ENCODE results near the gene SLC35G2. TPM values are rescaled to one million over a fixed set of nuclear protein-coding genes. Genes with fewer than 3 reads are reported as not detected.
"Not testable (repeated sequence)": the region's sequence is repeated elsewhere in the genome, so short reads cannot be mapped to it uniquely, and the experiment has no call there.

The SLC35G2 gene
- total RNA-seq, 1 donor from 2014 or later, result 15.6 TPM

- DNase-seq (ENCODE audit: low read depth, low spot score), result no peak
Measured at GRCh38 chr3:136885357-136886213, 66.7 kb downstream of the SLC35G2 start.

GRCh38 chr3:136889947-136890346, 71.0 kb downstream of the SLC35G2 start:
- DNase-seq (ENCODE audit: low read depth, low spot score), result no peak

GRCh38 chr3:136891934-136892855, 73.3 kb downstream of the SLC35G2 start:
- peak; percentile 13 for DNase-seq (ENCODE audit: low read depth, low spot score)

GRCh38 chr3:136893848-136894443, 75.0 kb downstream of the SLC35G2 start:
- DNase-seq (ENCODE audit: low read depth, low spot score), result peak; percentile 91

- not testable (repeated sequence) for DNase-seq (ENCODE audit: low read depth, low spot score)
Measured at GRCh38 chr3:136897171-136897570, 78.2 kb downstream of the SLC35G2 start.

GRCh38 chr3:136898549-136898948, 79.6 kb downstream of the SLC35G2 start:
- no peak for DNase-seq (ENCODE audit: low read depth, low spot score)

- DNase-seq (ENCODE audit: low read depth, low spot score), result no peak
Measured at GRCh38 chr3:136898954-136899353, 80.0 kb downstream of the SLC35G2 start.

- no peak for DNase-seq (ENCODE audit: low read depth, low spot score)
Measured at GRCh38 chr3:136899622-136900158, 80.8 kb downstream of the SLC35G2 start.

- DNase-seq (ENCODE audit: low read depth, low spot score), result not testable (repeated sequence)
Measured at GRCh38 chr3:136900694-136901093, 81.8 kb downstream of the SLC35G2 start.

GRCh38 chr3:136901391-136901790, 82.5 kb downstream of the SLC35G2 start:
- DNase-seq (ENCODE audit: low read depth, low spot score), result peak; percentile 40

GRCh38 chr3:136902530-136902929, 83.6 kb downstream of the SLC35G2 start:
- DNase-seq (ENCODE audit: low read depth, low spot score), result not testable (repeated sequence)

GRCh38 chr3:136903899-136904298, 85.0 kb downstream of the SLC35G2 start:
- DNase-seq (ENCODE audit: low read depth, low spot score), result no peak

GRCh38 chr3:136904746-136905145, 85.8 kb downstream of the SLC35G2 start:
- no peak for DNase-seq (ENCODE audit: low read depth, low spot score)

Other genes starting within 250 kb of the SLC35G2 start
- gene STAG1, start 66.7 kb upstream of the SLC35G2 start, total RNA-seq, result 32.9 and 48.2 TPM in 2 replicates
- gene NCK1, start 43.1 kb downstream of the SLC35G2 start, total RNA-seq, result 57.3 and 106 TPM in 2 replicates
- 0.42 and 0.53 TPM in 2 replicates for gene IL20RB, start 138.9 kb downstream of the SLC35G2 start, total RNA-seq

Measured in pulmonary artery endothelial cell (primary cell).